GM12875 (cell line): ENCODE data around the gene TBC1D17.

Source experiments
- H3K4me3 ChIP-seq: one replicate; pipeline ENCODE4 v1.5.1; 2011; ENCODE audit warnings: low read depth, low read length, control low read depth
- TF ChIP-seq, protein P1 (sequence below): IDR thresholded peaks from 2 replicates; pipeline ENCODE4 v1.5.1; 2011; ENCODE audit warnings: low read depth, mild to moderate bottlenecking, control low read depth, inconsistent platforms, low read length, moderate library complexity, borderline replicate concordance; ENCODE audit not compliant: insufficient read depth

Gene TBC1D17

DNA sequence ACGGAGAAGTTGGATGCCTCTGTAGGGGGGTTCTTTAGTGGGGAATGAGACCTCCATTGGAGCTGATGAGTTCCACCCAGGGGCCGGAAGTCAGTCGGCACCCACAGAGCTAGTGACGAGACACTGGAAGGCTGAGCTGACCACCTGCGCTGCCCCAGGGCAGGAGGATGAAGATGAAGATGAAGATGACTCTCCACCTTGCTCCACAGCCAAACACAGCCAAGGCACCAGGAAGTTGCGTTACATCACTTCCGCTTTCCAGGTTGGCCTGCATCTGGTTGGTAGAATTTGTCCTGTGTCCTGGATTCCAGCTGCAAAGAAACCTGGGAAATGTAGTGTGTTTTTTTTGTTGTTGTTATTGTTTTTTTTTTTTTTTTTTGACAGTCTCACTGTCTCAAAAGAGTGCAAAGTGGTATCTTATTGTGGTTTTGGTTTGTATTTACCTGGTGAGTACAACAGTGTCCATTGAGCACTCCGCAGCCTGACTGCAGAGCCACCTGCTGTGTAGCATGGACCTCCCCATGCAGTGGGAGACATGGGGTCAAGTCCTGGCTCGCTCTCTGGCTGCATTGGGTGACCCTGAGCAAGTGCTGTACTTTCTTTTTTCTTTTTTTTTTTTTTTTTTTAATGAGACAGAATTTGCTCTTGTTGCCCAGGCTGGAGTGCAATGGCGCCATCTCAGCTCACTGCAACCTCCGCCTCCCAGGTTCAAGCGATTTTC lies 1.9 kb downstream of the TBC1D17 start:
- no peak overlapping the region for H3K4me3 ChIP-seq
- TF ChIP-seq, protein P1, sequence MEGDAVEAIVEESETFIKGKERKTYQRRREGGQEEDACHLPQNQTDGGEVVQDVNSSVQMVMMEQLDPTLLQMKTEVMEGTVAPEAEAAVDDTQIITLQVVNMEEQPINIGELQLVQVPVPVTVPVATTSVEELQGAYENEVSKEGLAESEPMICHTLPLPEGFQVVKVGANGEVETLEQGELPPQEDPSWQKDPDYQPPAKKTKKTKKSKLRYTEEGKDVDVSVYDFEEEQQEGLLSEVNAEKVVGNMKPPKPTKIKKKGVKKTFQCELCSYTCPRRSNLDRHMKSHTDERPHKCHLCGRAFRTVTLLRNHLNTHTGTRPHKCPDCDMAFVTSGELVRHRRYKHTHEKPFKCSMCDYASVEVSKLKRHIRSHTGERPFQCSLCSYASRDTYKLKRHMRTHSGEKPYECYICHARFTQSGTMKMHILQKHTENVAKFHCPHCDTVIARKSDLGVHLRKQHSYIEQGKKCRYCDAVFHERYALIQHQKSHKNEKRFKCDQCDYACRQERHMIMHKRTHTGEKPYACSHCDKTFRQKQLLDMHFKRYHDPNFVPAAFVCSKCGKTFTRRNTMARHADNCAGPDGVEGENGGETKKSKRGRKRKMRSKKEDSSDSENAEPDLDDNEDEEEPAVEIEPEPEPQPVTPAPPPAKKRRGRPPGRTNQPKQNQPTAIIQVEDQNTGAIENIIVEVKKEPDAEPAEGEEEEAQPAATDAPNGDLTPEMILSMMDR, result no peak

DNA sequence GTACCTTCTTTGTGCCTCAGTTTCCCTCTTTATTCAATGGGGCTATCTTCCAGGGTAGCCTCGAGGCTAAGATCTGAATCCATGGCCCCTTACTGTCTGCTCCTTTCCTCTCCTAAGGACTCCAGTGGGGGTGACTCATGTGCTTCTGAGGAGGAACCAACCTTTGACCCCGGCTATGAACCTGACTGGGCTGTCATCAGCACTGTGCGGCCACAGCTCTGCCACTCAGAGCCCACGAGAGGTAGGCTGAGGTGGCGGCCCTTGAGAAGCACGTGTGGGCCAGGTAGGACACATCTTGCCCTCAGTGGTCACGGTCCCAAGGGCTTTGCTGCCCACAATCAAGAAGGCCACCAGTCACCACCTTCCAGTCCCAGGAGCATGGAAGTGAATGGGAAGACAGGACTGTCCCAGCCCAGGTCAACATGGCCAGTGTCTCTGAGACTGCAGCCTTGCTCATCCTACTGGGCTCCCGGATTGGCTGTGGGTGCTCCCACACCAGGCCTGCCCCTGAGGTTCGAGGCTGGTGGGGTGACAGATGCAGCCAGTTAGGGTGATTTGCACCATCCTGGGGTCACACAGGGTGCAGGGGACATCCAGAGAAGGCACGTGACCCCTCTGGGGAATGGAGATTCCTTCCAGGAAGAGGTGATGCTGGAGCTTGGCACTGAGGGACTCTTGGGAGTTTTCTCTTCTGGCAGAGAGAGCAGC lies 2.8 kb downstream of the TBC1D17 start:
- TF ChIP-seq, protein P1, result no peak
- H3K4me3 ChIP-seq, result no peak overlapping the region

DNA sequence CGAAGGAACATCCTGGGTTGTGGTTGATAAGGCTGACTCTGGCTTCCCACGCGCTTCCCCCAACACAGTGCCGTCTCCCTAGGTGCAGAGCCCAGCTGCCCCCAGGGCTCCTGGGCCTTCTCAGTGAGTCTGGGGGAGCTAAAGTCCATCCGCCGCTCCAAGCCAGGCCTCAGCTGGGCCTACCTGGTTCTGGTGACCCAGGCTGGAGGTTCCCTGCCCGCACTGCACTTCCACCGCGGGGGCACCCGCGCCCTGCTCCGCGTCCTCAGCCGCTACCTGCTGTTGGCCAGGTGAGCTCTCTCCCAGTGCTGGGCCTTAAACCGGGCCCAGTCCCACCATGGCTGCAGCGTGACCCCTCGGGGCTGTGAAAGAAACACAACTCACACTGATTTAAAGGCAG lies 3.7 kb downstream of the TBC1D17 start:
- TF ChIP-seq, protein P1, result no peak
- H3K4me3 ChIP-seq, result no peak overlapping the region

DNA sequence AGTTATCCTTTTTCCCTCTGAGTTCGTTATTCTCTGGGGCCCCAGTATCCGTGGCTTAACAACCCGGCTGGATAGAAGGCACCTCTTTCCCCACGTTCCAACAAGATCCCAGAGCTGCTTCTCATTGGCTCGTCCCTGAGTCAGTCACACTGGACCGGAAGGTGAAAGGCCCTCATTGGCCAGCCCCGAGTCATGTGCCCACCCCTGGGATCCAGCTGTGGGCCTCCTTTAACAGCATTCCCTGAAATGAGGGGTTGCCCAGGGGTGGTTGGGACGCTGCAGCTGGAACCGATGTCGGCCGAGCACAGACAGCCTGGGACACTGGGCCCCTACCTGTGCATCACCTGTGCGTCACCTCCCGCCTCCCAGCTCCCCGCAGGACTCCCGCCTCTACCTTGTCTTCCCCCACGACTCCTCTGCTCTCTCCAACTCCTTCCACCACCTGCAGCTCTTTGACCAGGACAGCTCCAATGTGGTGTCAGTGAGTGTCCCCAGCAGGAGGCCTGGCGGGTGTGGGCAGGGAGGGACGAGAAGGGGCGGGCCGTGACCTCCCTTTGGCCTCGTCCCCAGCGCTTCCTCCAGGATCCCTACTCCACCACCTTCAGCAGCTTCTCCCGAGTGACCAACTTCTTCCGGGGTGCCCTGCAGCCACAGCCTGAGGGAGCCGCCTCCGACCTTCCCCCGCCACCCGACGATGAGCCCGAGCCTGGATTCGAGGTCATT lies 4.3 kb downstream of the TBC1D17 start:
- H3K4me3 ChIP-seq, result no peak overlapping the region
- TF ChIP-seq, protein P1, result no peak

DNA sequence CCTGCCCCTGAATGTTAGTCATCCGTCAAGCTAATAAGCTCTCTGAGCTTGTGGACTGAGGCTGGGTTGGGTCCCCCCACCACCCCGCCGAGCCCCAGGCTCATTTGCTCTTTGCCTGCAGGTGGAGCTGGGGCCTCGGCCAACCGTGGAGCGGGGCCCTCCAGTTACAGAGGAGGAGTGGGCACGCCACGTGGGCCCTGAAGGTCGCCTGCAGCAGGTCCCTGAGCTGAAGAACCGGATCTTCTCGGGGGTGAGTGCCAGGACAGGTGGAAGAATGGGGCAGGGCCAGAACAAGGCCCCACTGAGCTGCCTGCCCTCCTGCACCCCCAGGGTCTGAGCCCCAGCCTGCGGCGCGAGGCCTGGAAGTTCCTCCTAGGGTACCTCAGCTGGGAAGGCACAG lies 5.1 kb downstream of the TBC1D17 start:
- TF ChIP-seq, protein P1, result no peak
- H3K4me3 ChIP-seq, result no peak overlapping the region

DNA sequence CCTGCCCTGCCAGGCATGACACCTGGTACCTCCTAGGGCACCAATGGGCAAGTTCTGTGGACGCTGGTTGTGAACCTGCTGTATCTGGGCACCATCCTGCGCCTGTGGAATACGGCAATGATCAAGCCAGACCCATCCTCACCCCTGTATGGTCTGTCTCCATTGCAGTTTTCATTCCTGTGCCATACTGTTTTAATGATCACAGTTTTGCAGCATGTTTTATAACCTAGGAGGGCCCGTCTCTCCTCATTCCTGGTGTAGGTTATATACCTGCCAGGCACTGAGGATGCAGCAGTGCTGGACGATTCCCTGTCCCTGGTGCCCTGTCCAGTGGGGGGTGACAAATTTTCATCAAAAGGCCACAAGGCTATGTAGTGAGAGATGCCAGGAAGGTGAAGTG lies 5.6 kb downstream of the TBC1D17 start:
- H3K4me3 ChIP-seq, result no peak overlapping the region
- TF ChIP-seq, protein P1, result no peak

DNA sequence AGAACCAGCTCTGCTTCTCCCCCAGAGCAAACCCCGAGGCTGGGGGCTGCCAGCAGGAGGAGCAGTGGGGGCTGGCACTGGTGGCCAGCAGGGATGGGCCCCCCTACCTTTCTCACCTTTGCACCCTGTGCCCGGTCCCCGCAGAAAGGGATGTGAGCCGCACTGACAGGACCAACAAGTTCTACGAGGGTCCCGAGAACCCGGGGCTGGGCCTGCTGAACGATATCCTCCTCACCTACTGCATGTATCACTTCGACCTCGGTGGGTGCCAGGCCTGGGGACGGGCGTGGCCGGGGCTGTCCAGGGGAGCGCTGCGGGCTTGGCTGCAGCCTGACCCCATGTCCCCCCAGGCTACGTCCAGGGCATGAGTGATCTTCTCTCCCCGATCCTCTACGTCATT lies 6.6 kb downstream of the TBC1D17 start:
- TF ChIP-seq, protein P1, result no peak
- H3K4me3 ChIP-seq, result no peak overlapping the region
